Melanocyte of skin (primary cell): ENCODE results near the gene KRTAP6-2. TPM values are rescaled to one million over a fixed set of nuclear protein-coding genes. Genes with fewer than 3 reads are reported as not detected.

Experiments
- small RNA-seq, 2 donors: library from RNA; depleted of rRNA; stranded (forward); fragments of <200 nt; gene quantifications; one replicate each; pipeline ENCODE3, GENCODE V24; 2012
- total RNA-seq, 2 donors: library from RNA; depleted of rRNA; stranded (reverse); fragments of >200 nt; gene quantifications; 2 replicates each; pipeline ENCODE4 v1.2.3, GENCODE V29; 2012

KRTAP6-2 gene, protein sequence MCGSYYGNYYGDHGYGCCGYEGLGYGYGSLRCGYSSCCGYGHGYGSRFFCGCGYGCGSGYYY
- not detected for total RNA-seq

DNA sequence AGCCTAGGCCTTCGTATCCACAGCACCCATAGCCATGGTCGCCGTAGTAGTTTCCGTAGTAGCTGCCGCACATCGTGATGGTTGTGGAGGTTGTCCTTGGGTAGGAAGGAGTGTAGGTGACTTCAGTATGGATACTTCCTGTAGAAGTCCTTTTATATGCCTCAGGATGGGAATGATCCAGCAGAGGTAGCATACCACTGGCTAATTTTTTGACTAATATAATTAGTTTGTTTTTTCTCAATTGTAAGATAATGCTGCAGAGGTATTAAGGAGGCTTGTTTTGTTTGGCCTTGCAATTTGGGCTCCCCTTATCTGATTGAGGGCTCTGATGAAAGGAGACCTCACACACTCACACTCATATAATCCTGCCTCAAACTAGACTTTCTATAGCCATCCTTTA is at the start of gene KRTAP6-2:
Gene KRTAP6-2, minus strand, starts transcription at position 101 of the 400 bp plus-strand sequence. Its CDS starts 28 bp downstream, at position 73.

DNA sequence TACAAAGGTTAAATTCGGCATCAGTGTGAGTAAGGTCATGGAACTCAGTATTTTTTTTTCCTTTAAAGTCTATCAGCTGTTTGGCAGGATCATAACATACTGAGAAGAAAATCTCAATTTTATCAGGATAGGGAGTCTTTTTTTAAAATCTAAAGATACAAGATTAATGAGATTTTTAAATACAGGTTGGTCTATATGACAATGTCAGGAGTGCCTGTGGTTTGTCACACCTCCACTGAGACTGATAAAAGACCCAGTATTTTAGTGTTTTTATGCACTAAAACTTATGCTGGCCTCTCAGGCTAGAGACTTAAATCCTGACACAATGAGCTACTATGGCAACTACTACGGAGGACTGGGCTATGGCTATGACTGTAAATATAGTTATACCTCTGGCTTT is 43.9 kb upstream of the KRTAP6-2 start, which contains the start of gene KRTAP20-3:
Gene KRTAP20-3, plus strand, starts transcription at position 301 of the 400 bp plus-strand sequence.

DNA sequence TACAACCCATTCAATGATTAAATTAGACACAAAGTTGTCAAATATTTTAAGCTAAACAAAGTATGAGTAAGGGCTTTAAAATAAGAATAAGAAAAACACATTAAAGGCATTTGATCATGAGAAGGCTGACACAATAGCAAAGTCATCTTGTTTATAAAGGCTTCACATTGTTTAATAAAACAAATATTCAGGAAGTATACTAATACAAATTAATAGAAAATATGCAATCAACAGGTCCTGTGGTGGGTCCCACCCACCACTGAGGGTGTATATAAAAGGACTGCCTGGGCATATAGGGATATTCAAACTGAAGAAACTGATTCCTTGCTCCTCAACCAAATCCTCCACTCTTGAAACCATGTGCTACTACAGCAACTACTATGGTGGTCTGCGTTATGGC is 36.2 kb upstream of the KRTAP6-2 start, which contains the start of gene KRTAP20-2:
Gene KRTAP20-2, plus strand, starts transcription at position 301 of the 400 bp plus-strand sequence. Its CDS starts 58 bp downstream, at position 359.

GRCh38 chr21:30620522-30620921 is 21.8 kb upstream of the KRTAP6-2 start, which contains the start of gene KRTAP20-4:
Gene KRTAP20-4, plus strand, starts transcription at chr21:30620627.

GRCh38 chr21:30616125-30616524 is 17.4 kb upstream of the KRTAP6-2 start, which contains the start of gene KRTAP20-1:
Gene KRTAP20-1, plus strand, starts transcription at chr21:30616425. Its CDS starts 30 bp downstream, at chr21:30616455.

DNA sequence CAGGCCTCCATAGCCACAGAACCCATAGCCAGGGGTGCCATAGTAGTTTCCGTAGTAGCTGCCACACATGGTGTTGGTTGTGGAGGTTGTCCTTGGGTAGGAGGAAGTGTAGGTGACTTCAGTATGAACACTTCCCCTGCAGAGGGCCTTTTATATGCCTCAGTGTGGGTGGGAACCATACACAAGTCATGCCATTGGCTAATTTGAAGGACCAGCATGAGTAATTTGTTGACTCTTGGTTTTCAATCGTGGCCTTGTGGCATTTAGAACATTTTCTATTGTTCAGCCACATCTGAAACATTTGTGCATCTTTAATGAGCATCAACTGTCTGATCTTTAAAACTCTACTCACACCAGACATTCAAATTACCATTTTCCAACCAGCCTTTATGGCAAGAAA is 15.1 kb upstream of the KRTAP6-2 start, which contains the start of gene KRTAP6-1:
Gene KRTAP6-1, minus strand, starts transcription at position 95 of the 400 bp plus-strand sequence. Its CDS starts 26 bp downstream, at position 69.

DNA sequence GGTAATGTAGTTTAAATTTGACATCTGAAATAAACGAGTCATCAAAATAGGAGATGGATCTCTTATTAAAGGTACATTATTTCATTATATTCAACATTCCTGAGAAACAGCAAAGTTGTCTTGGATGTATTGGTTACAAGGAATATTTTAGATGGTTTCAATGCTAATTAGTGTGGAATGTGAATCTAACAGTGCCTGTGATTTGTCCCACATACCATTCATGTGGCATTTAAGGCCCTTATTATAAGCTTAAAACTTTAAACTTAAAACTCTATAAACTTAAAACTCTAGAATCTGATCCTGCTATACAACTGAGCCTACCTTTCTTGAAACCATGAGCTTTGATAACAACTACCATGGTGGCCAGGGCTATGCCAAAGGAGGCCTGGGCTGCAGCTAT is 2.1 kb upstream of the KRTAP6-2 start, which contains the start of gene KRTAP22-1:
Gene KRTAP22-1, plus strand, starts transcription at position 301 of the 400 bp plus-strand sequence.

GRCh38 chr21:30592140-30592539 is 6.6 kb downstream of the KRTAP6-2 start, which contains the start of gene KRTAP6-3:
Gene KRTAP6-3, plus strand, starts transcription at chr21:30592440. Its CDS starts 6 bp downstream, at chr21:30592446.

GRCh38 chr21:30590297-30590696 is 8.4 kb downstream of the KRTAP6-2 start, which contains the start of gene KRTAP22-2:
Gene KRTAP22-2, minus strand, starts transcription at chr21:30590397.

DNA sequence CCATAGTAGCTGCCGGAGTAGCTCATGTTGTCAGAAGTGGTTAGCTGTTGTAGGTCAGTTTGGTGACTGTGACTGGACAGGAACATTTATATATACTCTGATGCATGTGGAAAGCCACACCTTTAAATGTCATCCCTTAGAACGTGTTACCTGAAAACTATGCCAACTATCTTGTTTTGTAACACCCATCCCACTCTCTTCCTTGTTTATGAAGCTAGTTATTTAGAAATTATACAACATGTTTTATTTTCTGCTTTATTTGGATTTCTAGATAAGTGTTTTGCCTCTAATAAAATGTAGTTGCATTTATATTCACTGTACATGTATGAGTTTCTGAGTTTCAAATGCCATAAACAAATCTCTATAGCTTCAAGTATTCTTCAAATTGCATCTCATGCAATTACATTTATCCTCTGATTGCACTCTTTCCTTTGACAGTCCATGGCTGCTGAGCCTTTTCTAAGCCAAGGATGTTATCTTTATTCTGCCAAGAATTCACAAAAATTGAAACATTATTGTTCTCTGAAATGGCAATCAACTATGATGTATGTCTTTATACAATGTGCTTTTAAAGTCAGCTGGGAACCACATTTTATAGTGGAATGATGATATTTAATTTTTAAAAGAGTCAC is 37.3 kb downstream of the KRTAP6-2 start, which contains the start of gene KRTAP19-7:
Gene KRTAP19-7, minus strand, starts transcription at position 51 of the 632 bp plus-strand sequence. Its CDS starts 25 bp downstream, at position 26.

Small RNA genes lying within 50 kb of the gene (small RNA-seq; reads per million reads assigned to genes)
- gene KRTAP20-1 (0 reads per million in 2 donors), gene KRTAP20-3 (0 reads per million in 2 donors), gene KRTAP20-4 (0 reads per million in 2 donors), gene KRTAP22-1 (0 reads per million in 2 donors), gene KRTAP22-2 (0 reads per million in 2 donors)

Other genes starting within 250 kb of the KRTAP6-2 start
- gene KRTAP13-2, start 226.6 kb downstream of the KRTAP6-2 start, total RNA-seq = not detected
- not detected for gene KRTAP13-1, start 202.9 kb downstream of the KRTAP6-2 start, total RNA-seq
- gene KRTAP13-3, start 173.0 kb downstream of the KRTAP6-2 start, total RNA-seq = not detected
- gene KRTAP13-4, start 168.7 kb downstream of the KRTAP6-2 start, total RNA-seq = not detected
- not detected for gene KRTAP15-1, start 158.6 kb downstream of the KRTAP6-2 start, total RNA-seq
- gene KRTAP19-1, start 118.5 kb downstream of the KRTAP6-2 start, total RNA-seq = 1 to 10 TPM in 1 of 2 donors, not detected in 1; 3.7 TPM
- not detected for gene KRTAP19-2, start 111.5 kb downstream of the KRTAP6-2 start, total RNA-seq
- not detected for gene KRTAP19-3, start 106.9 kb downstream of the KRTAP6-2 start, total RNA-seq
- not detected for gene KRTAP19-4, start 101.7 kb downstream of the KRTAP6-2 start, total RNA-seq
- not detected for gene KRTAP19-5, start 96.8 kb downstream of the KRTAP6-2 start, total RNA-seq
- gene KRTAP19-6, start 57.0 kb downstream of the KRTAP6-2 start, total RNA-seq = not detected
- gene KRTAP19-7, start 37.6 kb downstream of the KRTAP6-2 start, total RNA-seq = not detected
- not detected for gene KRTAP22-2, start 8.5 kb downstream of the KRTAP6-2 start, total RNA-seq
- not detected for gene KRTAP6-3, start 6.5 kb downstream of the KRTAP6-2 start, total RNA-seq
- not detected for gene KRTAP22-1, start 2.2 kb upstream of the KRTAP6-2 start, total RNA-seq
- gene KRTAP6-1, start 15.0 kb upstream of the KRTAP6-2 start, total RNA-seq = not detected
- not detected for gene KRTAP20-1, start 17.5 kb upstream of the KRTAP6-2 start, total RNA-seq
- gene KRTAP20-4, start 21.7 kb upstream of the KRTAP6-2 start, total RNA-seq = not detected
- gene KRTAP20-2, start 36.3 kb upstream of the KRTAP6-2 start, total RNA-seq = not detected
- not detected for gene KRTAP20-3, start 44.0 kb upstream of the KRTAP6-2 start, total RNA-seq
- not detected for gene KRTAP21-3, start 119.9 kb upstream of the KRTAP6-2 start, total RNA-seq
- not detected for gene KRTAP21-2, start 148.4 kb upstream of the KRTAP6-2 start, total RNA-seq
- not detected for gene KRTAP21-1, start 156.5 kb upstream of the KRTAP6-2 start, total RNA-seq
- not detected for gene KRTAP8-1, start 214.4 kb upstream of the KRTAP6-2 start, total RNA-seq
- gene KRTAP7-1, start 230.9 kb upstream of the KRTAP6-2 start, total RNA-seq = not detected